Measurements from ENCODE around the gene BCAS1.

The BCAS1 gene

DNA sequence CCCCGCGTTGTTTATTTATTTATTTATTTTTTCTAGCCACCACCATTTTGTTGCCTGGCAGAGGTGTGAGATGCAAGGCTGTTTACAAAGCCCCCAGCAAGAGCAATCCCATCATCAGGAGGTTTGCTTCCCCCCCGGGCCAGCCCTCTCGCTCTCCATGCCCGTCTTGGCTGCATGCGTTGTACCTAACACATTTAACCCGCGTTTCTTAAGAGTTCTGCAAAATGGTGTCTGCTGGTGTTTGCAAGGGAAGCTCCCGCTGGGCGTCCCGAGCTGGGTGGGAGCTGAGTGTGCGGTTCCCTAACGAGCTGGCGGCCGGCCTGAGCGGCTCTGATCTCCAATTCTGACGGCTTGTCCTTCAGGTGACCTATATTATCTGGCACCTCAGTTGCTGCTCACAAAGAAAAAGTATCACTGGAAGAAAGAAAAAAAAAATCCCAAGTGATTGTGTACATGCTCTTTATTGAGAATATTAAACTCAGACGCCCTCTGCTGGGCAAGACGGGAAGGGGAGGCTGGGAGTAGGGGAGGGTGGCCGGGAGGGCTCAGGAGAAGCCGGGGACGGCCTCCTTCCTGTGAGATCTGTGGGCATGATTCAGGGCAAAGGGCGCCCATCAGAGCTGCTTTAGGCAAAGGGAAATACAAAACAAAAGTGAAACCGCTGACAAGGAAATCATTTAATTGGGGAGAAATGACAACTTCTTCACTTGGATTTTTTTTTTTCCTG, 154.8 kb downstream of the BCAS1 start:
- peak; percentile 95 for TF ChIP-seq CTCF (conservative IDR thresholded peaks at IDR 0.05)
- TF ChIP-seq ZFX (IDR thresholded peaks at IDR 0.05) = no peak
- peak overlapping the region; percentile 62 for H3K27ac ChIP-seq

DNA sequence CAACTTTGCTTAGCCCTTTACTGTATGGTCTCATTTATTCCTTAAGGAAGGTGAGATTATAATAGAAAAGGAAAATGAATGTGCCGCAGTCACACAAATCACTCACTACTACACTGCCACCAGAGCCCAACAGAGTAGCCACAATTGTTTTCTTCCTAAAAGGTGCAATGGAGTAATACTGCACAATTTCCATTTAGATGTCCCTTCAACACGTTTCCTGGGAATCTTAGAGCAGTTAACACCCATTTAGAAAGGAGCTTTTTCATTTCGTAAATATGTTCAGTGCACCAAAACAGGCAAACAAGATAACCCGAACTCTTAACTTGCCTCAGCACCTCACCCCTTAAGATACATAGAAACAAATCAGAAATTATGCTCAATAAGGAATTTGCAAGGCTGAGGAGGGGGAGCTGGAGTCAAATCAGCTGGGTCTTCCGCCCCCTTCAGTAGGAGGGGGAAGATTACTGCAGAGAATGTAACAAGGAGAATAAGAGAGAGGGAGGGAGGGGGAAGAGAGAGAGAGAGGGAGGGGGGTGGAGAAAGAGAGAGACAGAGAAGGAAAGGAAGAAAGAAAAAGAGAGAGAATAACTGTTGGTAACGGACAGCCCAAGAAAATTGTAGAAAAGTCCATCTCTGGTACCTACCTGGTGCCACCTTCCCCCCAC, 155.5 kb downstream of the BCAS1 start:
- H3K27ac ChIP-seq = peak overlapping the region; percentile 62
- TF ChIP-seq ZFX (IDR thresholded peaks at IDR 0.05) (no peak), CTCF (conservative IDR thresholded peaks at IDR 0.05) (no peak)

DNA sequence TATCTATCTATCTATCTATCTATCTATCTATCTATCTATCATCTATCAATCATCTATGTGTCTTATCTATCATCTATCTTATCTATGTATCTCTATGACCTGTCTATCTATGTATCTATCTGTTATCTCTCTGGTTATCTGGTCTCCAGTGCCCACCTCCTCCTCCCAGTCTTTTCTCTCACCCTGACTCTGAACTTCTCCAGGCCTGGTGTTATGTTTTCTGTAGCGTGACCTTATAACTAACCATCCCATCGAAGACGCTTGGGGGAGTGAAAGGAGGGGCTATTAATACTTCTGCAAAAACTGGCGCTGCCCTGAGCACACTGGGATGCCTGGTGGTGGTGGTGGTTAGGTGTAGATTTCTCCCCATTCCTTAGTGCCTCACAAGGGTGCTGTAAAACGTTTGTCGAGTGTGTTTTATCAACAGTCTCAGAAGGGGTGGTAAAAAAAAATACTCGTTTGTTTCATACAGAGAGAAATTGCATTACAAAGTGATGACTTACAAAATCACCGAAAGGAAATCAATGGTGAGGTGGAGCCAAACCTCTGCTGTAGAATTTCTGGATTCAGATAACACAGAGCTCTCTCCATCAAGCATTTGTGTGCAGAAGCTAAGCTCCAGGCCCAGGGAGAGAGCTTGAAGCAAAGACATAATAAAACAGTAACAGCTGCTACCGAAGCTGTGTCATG, 156.2 kb downstream of the BCAS1 start:
- no peak for TF ChIP-seq CTCF (conservative IDR thresholded peaks at IDR 0.05)
- no peak for TF ChIP-seq ZFX (IDR thresholded peaks at IDR 0.05)
- H3K27ac ChIP-seq = no peak overlapping the region

DNA sequence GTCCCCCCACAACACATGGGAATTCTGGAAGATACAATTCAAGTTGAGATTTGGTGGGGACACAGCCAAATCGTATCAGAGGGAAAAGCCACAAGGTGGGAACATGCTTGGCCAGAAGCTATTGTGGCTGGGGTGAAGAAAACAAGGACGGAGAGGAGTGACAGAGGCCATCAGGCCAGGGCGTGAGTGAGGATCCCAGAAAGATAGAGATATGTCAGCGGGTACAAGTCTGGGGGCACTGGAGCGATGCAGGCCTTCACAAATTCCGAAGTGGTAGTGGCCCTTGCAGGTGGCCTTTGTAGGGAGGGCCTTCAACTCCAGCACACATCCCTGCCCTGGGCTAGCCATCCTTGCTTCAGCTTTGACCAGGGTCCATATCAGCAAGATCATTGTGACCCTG, 159.1 kb downstream of the BCAS1 start:
- no peak overlapping the region for H3K27ac ChIP-seq
- no peak for TF ChIP-seq CTCF (conservative IDR thresholded peaks at IDR 0.05)
- no peak for TF ChIP-seq ZFX (IDR thresholded peaks at IDR 0.05)

GRCh38 chr20:53910351-53911002, 159.9 kb downstream of the BCAS1 start:
- H3K27ac ChIP-seq = no peak overlapping the region
- TF ChIP-seq CTCF (conservative IDR thresholded peaks at IDR 0.05) = no peak
- TF ChIP-seq ZFX (IDR thresholded peaks at IDR 0.05) = no peak

GRCh38 chr20:53907968-53908751, 162.2 kb downstream of the BCAS1 start:
- TF ChIP-seq CTCF (conservative IDR thresholded peaks at IDR 0.05) (no peak), ZFX (IDR thresholded peaks at IDR 0.05) (no peak)
- H3K27ac ChIP-seq = no peak overlapping the region

Data from C4-2B (cell line).